Ishikawa (cell line): Measurements from ENCODE around the gene SCCPDH.

ENCODE experiments used
- EGR1 ChIP-seq: IDR thresholded peaks from 2 replicates; pipeline ENCODE4 v1.6.1; 2012
- EP300 ChIP-seq: IDR thresholded peaks from 2 replicates; pipeline ENCODE4 v1.6.1; 2012; ENCODE audit warnings: borderline replicate concordance
- FOXM1 ChIP-seq: IDR thresholded peaks from 2 replicates; pipeline ENCODE4 v1.6.1; 2012; ENCODE audit warnings: low read depth, borderline replicate concordance
- MAX ChIP-seq: IDR thresholded peaks from 2 replicates; pipeline ENCODE4 v1.6.1; 2012
- RAD21 ChIP-seq: IDR thresholded peaks from 2 replicates; pipeline ENCODE4 v1.6.1; 2012; ENCODE audit warnings: low read depth
- REST ChIP-seq: IDR thresholded peaks from 2 replicates; pipeline ENCODE4 v1.6.1; 2012; ENCODE audit warnings: low read depth, mild to moderate bottlenecking
- TAF1 ChIP-seq: IDR thresholded peaks from 2 replicates; pipeline ENCODE4 v1.6.1; 2012; ENCODE audit warnings: low read depth, mild to moderate bottlenecking
- YY1 ChIP-seq: IDR thresholded peaks from 2 replicates; pipeline ENCODE4 v1.6.1; 2012; ENCODE audit warnings: low read depth

- TF ChIP-seq EGR1, result no peak
- TF ChIP-seq TAF1, result no peak
- no peak for TF ChIP-seq YY1
- TF ChIP-seq REST, result no peak
- TF ChIP-seq EP300, result no peak
- TF ChIP-seq FOXM1, result no peak
- TF ChIP-seq RAD21, result no peak
- no peak for TF ChIP-seq MAX
Observed at GRCh38 chr1:246711548-246712003, 12.6 kb upstream of the SCCPDH start.
